ENCODE results near the gene ATP6V1F. TPM values are rescaled to one million over a fixed set of nuclear protein-coding genes. Genes with fewer than 3 reads are reported as not detected.

ATP6V1F gene
- total RNA-seq, 1 donor from 2014 or later: 142 TPM

DNA sequence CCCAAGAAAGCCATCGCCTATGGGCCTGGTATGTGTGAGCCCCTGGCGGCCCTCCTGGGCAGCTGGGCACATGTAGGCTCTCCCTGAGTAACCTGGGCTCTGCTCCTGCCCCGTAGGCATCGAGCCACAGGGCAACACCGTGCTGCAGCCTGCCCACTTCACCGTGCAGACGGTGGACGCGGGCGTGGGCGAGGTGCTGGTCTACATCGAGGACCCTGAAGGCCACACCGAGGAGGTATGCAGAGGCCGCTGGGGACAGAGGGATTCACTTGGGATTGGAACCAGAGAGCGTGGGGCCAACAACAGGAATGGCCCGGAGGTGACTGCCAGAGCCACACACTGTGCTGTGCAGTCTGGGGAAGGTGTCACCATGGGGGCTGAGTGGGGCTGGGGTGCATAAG, 25.1 kb upstream of the ATP6V1F start:
- H3K36me3 ChIP-seq: peaks cover 52 to 61% of the 10 kb centered on the region in 2 donors
- DNase-seq (ENCODE audit: low spot score in 2 of 2): peak in 1 of 2 donors; percentile 62
- intact Hi-C loops (cut with DNase I): no loop called here
- H3K4me1 ChIP-seq: peaks cover 6 to 24% of the 10 kb centered on the region in 2 donors
- H3K27me3 ChIP-seq: no peaks in the 10 kb centered on the region
- H3K4me3 ChIP-seq: no peak overlapping the region
- H3K27ac ChIP-seq: peak overlapping the region in 1 of 2 donors; percentile 25
- TF ChIP-seq, protein P1, sequence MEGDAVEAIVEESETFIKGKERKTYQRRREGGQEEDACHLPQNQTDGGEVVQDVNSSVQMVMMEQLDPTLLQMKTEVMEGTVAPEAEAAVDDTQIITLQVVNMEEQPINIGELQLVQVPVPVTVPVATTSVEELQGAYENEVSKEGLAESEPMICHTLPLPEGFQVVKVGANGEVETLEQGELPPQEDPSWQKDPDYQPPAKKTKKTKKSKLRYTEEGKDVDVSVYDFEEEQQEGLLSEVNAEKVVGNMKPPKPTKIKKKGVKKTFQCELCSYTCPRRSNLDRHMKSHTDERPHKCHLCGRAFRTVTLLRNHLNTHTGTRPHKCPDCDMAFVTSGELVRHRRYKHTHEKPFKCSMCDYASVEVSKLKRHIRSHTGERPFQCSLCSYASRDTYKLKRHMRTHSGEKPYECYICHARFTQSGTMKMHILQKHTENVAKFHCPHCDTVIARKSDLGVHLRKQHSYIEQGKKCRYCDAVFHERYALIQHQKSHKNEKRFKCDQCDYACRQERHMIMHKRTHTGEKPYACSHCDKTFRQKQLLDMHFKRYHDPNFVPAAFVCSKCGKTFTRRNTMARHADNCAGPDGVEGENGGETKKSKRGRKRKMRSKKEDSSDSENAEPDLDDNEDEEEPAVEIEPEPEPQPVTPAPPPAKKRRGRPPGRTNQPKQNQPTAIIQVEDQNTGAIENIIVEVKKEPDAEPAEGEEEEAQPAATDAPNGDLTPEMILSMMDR (IDR thresholded peaks at IDR 0.05): no peak
- H3K9me3 ChIP-seq: no peaks in the 10 kb centered on the region

DNA sequence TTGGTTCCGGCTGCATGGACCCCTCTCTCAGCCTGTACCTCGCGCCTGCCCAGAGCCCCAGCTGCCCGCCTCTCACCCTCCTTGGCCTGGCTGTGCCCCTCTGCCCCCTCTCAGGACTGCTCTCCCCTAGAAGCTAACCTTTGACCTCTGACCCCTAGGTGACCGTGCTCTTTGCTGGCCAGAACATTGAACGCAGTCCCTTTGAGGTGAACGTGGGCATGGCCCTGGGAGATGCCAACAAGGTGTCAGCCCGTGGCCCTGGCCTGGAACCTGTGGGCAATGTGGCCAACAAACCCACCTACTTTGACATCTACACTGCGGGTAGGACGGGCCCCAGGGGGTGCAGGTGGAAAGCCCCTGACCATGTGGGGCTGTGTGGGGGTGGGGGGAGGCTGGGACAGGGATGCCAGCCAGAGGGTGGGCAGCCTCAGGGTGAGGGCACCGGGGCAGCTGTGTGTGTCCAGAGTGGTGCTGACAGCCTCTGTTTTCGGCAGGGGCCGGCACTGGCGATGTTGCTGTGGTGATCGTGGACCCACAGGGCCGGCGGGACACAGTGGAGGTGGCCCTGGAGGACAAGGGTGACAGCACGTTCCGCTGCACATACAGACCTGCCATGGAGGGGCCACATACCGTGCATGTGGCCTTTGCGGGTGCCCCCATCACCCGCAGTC, 24.4 kb upstream of the ATP6V1F start:
- peak in 1 of 2 donors; percentile 62 for DNase-seq (ENCODE audit: low spot score in 2 of 2)
- intact Hi-C loops (cut with DNase I): no loop called here

DNA sequence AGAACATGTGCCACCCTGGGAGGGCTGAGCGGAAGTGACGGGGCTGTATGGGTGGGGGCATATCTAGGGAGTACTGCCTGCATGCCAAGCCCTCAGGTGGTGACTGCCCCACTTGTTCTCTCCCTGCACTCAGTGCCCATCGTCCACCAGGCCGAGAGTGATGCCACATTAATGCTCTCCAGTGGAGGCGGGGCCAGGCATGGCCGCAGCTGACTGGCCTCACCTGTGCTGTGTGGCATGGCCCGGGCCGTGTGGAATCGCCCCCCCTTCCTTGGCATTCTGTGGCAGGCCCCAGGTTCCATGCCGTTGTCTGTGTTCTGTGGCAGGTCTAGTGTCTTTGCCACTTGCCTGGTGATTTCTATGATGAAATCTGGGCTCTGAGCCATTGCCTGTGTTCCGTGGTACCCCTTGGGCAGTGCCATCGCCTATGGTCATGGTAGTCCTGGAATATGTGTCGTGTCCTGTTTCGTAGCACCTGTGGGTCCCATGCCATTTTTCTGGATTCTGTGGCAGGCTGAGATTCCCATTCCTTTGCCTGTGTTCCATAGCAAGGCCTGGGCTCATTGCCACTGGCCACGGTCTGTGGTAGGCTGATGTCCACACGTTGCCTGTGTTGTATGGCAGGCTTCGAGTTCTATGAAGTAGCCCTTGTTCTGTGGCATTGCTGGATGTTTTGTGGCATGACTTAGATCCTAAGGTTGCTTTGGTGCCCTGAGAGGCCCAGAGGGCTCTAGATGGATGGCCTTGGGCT, 23.5 kb upstream of the ATP6V1F start:
- Histone ChIP-seq H3K27me3 (no peaks in the 10 kb centered on the region), H3K4me3 (no peak overlapping the region), H3K9me3 (no peaks in the 10 kb centered on the region), H3K4me1 (peaks cover 0 to 13% of the 10 kb centered on the region in 2 donors), H3K27ac (no peak overlapping the region), H3K36me3 (peaks cover 68 to 77% of the 10 kb centered on the region in 2 donors)
- DNase-seq (ENCODE audit: low spot score in 2 of 2): no peak
- intact Hi-C loops (cut with DNase I): no loop called here
- TF ChIP-seq, protein P1 (IDR thresholded peaks at IDR 0.05): no peak

More for the DNA sequence above, 24.4 kb upstream of the ATP6V1F start:
- peak overlapping the region in 1 of 2 donors; percentile 25 for H3K27ac ChIP-seq
- H3K27me3 ChIP-seq: no peaks in the 10 kb centered on the region
- H3K4me3 ChIP-seq: no peak overlapping the region
- peaks cover 59 to 68% of the 10 kb centered on the region in 2 donors for H3K36me3 ChIP-seq
- no peaks in the 10 kb centered on the region for H3K9me3 ChIP-seq
- peaks cover 2 to 16% of the 10 kb centered on the region in 2 donors for H3K4me1 ChIP-seq
- TF ChIP-seq, protein P1 (IDR thresholded peaks at IDR 0.05): no peak

DNA sequence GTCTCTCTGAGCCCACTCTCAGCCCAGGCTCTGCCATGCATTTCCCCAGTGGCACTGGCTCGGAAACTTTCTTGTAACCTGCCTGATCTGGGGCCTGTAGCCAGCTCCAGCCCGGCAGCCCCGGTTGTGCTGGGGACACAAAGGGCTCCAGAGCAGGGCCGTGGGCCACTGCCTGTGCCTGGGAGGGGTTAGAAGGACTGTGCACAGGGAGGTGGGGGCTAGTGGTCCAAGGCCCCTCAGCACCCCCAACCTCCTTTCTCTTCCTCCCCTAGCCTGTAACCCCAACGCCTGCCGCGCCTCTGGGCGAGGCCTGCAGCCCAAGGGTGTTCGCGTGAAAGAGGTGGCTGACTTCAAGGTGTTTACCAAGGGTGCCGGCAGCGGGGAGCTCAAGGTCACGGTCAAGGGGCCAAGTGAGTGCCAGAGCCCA, 22.9 kb upstream of the ATP6V1F start:
- no peak for DNase-seq (ENCODE audit: low spot score in 2 of 2)
- Histone ChIP-seq H3K36me3 (peaks cover 74 to 83% of the 10 kb centered on the region in 2 donors), H3K9me3 (no peaks in the 10 kb centered on the region), H3K27me3 (no peaks in the 10 kb centered on the region), H3K4me3 (no peak overlapping the region), H3K27ac (no peak overlapping the region), H3K4me1 (peaks cover 0 to 13% of the 10 kb centered on the region in 2 donors)
- TF ChIP-seq, protein P1 (IDR thresholded peaks at IDR 0.05): no peak
- intact Hi-C loops (cut with DNase I): no loop called here

DNA sequence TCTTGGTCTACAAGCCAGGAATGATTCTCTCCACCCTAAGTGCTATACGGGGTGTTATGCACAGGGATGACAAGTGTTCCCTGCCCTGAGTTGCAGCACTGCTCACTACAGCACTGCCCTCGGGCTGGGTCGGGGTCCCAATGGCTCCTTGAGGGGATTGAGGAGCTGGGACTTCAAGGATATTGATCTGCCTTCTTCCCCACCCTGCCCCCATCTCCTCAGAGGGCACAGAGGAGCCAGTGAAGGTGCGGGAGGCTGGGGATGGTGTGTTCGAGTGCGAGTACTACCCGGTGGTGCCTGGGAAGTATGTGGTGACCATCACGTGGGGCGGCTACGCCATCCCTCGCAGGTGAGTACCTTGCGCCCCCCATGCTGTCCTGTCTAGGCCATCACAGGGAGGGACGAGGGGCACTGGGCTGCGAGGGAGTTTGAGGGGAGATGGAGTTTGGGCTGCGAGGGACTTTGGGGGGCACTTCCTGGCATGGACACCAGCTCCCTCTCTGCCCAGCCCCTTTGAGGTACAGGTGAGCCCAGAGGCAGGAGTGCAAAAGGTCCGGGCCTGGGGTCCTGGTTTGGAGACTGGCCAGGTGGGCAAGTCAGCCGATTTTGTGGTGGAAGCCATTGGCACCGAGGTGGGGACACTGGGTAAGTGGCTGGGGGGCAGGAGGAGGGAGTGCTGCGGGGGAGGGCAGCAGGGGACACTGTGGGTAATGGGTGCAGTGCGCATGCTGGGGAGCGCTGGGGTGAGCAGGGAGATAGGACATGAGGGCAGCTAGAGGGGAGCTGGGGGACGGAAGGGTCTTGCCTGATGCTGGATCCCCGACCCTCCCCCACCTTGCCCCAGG, 22.1 kb upstream of the ATP6V1F start:
- Histone ChIP-seq H3K4me3 (no peak overlapping the region), H3K36me3 (peaks cover 81 to 91% of the 10 kb centered on the region in 2 donors), H3K9me3 (no peaks in the 10 kb centered on the region), H3K27me3 (no peaks in the 10 kb centered on the region), H3K4me1 (peaks cover 0 to 12% of the 10 kb centered on the region in 2 donors), H3K27ac (no peak overlapping the region)
- DNase-seq (ENCODE audit: low spot score in 2 of 2): peak in 1 of 2 donors; percentile 62
- intact Hi-C loops (cut with DNase I): no loop called here
- TF ChIP-seq, protein P1 (IDR thresholded peaks at IDR 0.05): no peak

Measured in ascending aorta (tissue), 2 donors.